Endodermal cell (in vitro differentiated cells): ENCODE results near the gene ST7. TPM values are rescaled to one million over a fixed set of nuclear protein-coding genes. Genes with fewer than 3 reads are reported as not detected.
A peak's percentile ranks its signal among the peaks of the same experiment; 100 is the strongest.

Source experiments
- DNase-seq: peaks from one replicate; pipeline ENCODE4 v3.0.0-alpha.2; 2017
- H3K27ac ChIP-seq: 2 replicates; pipeline ENCODE4 v1.5.1; 2013; ENCODE audit warnings: mild to moderate bottlenecking, low read depth, low read length, moderate library complexity
- H3K27me3 ChIP-seq: 2 replicates; pipeline ENCODE4 v1.6.1; 2013; ENCODE audit warnings: mild to moderate bottlenecking, low read length, moderate library complexity; ENCODE audit not compliant: insufficient read depth, control insufficient read depth, poor library complexity, severe bottlenecking
- H3K36me3 ChIP-seq: 2 replicates; pipeline ENCODE4 v1.7.0; 2013; ENCODE audit warnings: mild to moderate bottlenecking, low read length, moderate library complexity; ENCODE audit not compliant: control insufficient read depth, insufficient read depth
- H3K4me1 ChIP-seq: one replicate; pipeline ENCODE4 v1.7.0; 2013; ENCODE audit warnings: low read length; ENCODE audit not compliant: control insufficient read depth, insufficient read depth
- H3K4me3 ChIP-seq: 2 replicates; pipeline ENCODE4 v1.5.1; 2013; ENCODE audit warnings: mild to moderate bottlenecking, low read length, moderate library complexity
- H3K9ac ChIP-seq: 2 replicates; pipeline ENCODE4 v1.6.1; 2013; ENCODE audit warnings: mild to moderate bottlenecking, low read length, moderate library complexity; ENCODE audit not compliant: poor library complexity, severe bottlenecking; ENCODE audit errors: extremely low read depth
- H3K9me3 ChIP-seq: 2 replicates; pipeline ENCODE4 v1.6.1; 2013; ENCODE audit warnings: mild to moderate bottlenecking, low read length, moderate library complexity; ENCODE audit not compliant: control insufficient read depth
- H3K27ac Mint-ChIP-seq: 2 replicates; pipeline ENCODE4 v1.8.0; 2020; ENCODE audit warnings: mixed read lengths
- H3K27me3 Mint-ChIP-seq: 2 replicates; pipeline ENCODE4 v1.8.0; 2021; ENCODE audit warnings: mild to moderate bottlenecking, mixed read lengths; ENCODE audit not compliant: insufficient read depth
- H3K36me3 Mint-ChIP-seq: 2 replicates; pipeline ENCODE4 v1.8.0; 2020; ENCODE audit warnings: low read depth, mixed read lengths
- H3K4me1 Mint-ChIP-seq: 2 replicates; pipeline ENCODE4 v1.8.0; 2020; ENCODE audit warnings: mixed read lengths
- H3K4me3 Mint-ChIP-seq: 2 replicates; pipeline ENCODE4 v1.8.0; 2020; ENCODE audit warnings: mild to moderate bottlenecking, moderate library complexity, mixed read lengths
- H3K9me3 Mint-ChIP-seq: 2 replicates; pipeline ENCODE4 v1.8.0; 2020; ENCODE audit warnings: mild to moderate bottlenecking, mixed read lengths
- WGBS, 2 experiments: methylation state at CpG; one replicate each; pipeline versions ENCODE4 v1.1.5 to v1.1.7; 2013; ENCODE audit warnings: missing lambda C conversion rate in 2 of 2, mixed read lengths in 1 of 2; ENCODE audit not compliant: insufficient coverage in 1 of 2, insufficient read length in 1 of 2; 5-methylcytosine and 5-hydroxymethylcytosine counted together
- total RNA-seq, 2 donors: library from RNA; stranded (reverse); fragmentation: NEBNext Ultra II Directional in 1 of 2; extraction: Animal tissue kit (Norgen Biotek cat#: 25700) in 1 of 2; gene quantifications; 2 replicates in 1 of 2; 3 replicates in 1 of 2; pipeline ENCODE4 v1.2.1, GENCODE V29; 2021
- TF ChIP-seq, protein P1 (sequence below): fragments of 200-600 bp; sonication (generic); conservative IDR thresholded peaks from 2 replicates; pipeline ENCODE4 v1.5.0; 2021; ENCODE audit warnings: antibody characterized with exemption, mild to moderate bottlenecking

Gene ST7
- total RNA-seq, 2 donors from 2014 or later, result 6.4 to 8.9 TPM

DNA sequence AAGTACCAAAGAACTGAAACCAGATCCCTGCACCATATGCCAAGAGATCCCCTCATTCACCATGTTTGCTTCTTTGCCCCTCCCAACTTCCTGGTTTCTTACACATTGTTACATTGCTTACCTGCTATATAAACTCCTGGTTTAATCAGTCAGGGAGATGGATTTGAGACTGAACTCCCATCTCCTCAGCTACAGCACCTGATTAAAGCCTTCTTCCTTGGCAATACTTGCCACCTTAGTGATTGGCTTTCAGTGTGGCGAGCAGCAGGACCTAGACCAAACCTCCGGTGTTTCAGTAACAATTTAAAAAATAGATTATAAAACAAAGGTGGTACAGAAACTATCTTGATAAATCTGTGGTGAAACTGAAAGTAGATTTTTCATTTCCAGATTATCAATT, 122.6 kb downstream of the ST7 start:
- Mint-ChIP-seq H3K27ac (no peak overlapping the region), H3K4me1 (peaks cover 26% of the 10 kb centered on the region), H3K4me3 (no peak overlapping the region), H3K36me3 (peaks cover 5% of the 10 kb centered on the region), H3K27me3 (peaks cover 22% of the 10 kb centered on the region), H3K9me3 (peaks cover 25% of the 10 kb centered on the region)
- WGBS, 2 experiments, result 83 to 100% methylated on average over 1 to 2 of the region's 2 CpGs
- Histone ChIP-seq H3K9me3 (peaks cover 24% of the 10 kb centered on the region), H3K4me1 (peaks cover 13% of the 10 kb centered on the region), H3K9ac (no peak overlapping the region), H3K27ac (no peak overlapping the region), H3K4me3 (peak overlapping the region; percentile 67), H3K36me3 (no peaks in the 10 kb centered on the region), H3K27me3 (peaks cover 62% of the 10 kb centered on the region)
- TF ChIP-seq, protein P1, sequence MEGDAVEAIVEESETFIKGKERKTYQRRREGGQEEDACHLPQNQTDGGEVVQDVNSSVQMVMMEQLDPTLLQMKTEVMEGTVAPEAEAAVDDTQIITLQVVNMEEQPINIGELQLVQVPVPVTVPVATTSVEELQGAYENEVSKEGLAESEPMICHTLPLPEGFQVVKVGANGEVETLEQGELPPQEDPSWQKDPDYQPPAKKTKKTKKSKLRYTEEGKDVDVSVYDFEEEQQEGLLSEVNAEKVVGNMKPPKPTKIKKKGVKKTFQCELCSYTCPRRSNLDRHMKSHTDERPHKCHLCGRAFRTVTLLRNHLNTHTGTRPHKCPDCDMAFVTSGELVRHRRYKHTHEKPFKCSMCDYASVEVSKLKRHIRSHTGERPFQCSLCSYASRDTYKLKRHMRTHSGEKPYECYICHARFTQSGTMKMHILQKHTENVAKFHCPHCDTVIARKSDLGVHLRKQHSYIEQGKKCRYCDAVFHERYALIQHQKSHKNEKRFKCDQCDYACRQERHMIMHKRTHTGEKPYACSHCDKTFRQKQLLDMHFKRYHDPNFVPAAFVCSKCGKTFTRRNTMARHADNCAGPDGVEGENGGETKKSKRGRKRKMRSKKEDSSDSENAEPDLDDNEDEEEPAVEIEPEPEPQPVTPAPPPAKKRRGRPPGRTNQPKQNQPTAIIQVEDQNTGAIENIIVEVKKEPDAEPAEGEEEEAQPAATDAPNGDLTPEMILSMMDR, result no peak
- no peak for DNase-seq

DNA sequence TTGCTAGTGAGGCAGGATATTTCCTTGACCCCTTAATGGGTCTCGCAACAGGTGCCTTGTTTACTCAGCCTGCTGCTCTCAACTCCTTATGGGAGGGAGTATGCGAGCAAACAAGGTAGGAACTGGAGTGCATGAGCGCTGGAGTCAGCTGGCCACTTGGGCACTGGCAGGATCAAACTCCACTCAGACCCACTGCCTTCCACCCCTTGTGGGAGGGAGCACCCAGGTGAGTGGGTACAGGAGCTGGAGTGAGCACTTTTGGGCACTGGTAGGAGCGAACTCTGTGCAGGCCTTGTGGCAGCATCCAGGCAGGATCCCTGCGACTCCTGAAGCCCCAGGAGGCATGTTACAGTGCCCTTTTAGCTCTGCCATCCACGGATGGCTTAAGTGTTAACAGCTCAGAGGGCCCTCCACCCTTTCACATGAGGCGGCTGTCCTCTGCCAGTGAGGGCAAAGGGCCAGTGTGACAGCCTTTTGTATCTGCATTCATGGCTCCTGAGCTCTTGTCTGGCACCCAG, 123.2 kb downstream of the ST7 start:
- WGBS, 2 experiments, result 93 to 96% methylated on average over 4 to 7 of the region's 7 CpGs
- H3K27ac ChIP-seq, result no peak overlapping the region
- H3K4me3 ChIP-seq, result peak overlapping the region; percentile 67
- H3K4me1 ChIP-seq, result peaks cover 13% of the 10 kb centered on the region
- no peaks in the 10 kb centered on the region for H3K36me3 ChIP-seq
- Mint-ChIP-seq H3K27me3 (peaks cover 23% of the 10 kb centered on the region), H3K27ac (no peak overlapping the region), H3K4me3 (no peak overlapping the region), H3K36me3 (peaks cover 5% of the 10 kb centered on the region), H3K4me1 (peaks cover 27% of the 10 kb centered on the region), H3K9me3 (peaks cover 25% of the 10 kb centered on the region)
- H3K9me3 ChIP-seq, result peaks cover 24% of the 10 kb centered on the region
- TF ChIP-seq, protein P1, result no peak
- H3K27me3 ChIP-seq, result peaks cover 67% of the 10 kb centered on the region
- H3K9ac ChIP-seq, result no peak overlapping the region
- DNase-seq, result no peak

DNA sequence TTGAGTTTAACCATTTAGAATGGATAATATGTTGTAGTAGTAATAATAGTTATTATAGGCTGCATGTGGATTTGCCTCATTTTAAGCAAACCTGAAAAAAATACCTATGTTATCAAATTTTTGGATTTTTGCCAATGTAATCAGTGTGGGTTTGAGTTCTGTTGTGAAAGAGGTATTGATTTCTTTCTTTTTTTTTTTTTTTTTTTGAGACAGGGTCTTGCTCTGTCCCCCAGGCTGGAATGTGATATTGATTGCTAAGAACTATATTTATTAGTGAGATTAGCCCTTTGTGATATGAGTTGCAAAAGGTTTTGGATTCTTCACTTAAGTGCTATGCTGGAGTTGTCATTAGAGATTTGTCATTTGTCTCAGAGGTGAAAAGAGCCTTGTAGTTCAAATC, 124.4 kb downstream of the ST7 start:
- no peak overlapping the region for H3K4me3 ChIP-seq
- no peak for DNase-seq
- H3K9ac ChIP-seq, result no peak overlapping the region
- H3K9me3 ChIP-seq, result peaks cover 24% of the 10 kb centered on the region
- peaks cover 7% of the 10 kb centered on the region for H3K4me1 ChIP-seq
- Mint-ChIP-seq H3K4me3 (no peak overlapping the region), H3K27me3 (peaks cover 35% of the 10 kb centered on the region), H3K27ac (no peak overlapping the region), H3K36me3 (peaks cover 5% of the 10 kb centered on the region), H3K9me3 (peaks cover 25% of the 10 kb centered on the region), H3K4me1 (peaks cover 22% of the 10 kb centered on the region)
- H3K36me3 ChIP-seq, result no peaks in the 10 kb centered on the region
- peaks cover 77% of the 10 kb centered on the region for H3K27me3 ChIP-seq
- TF ChIP-seq, protein P1, result no peak
- no peak overlapping the region for H3K27ac ChIP-seq
